ENCODE data around the gene KRTAP10-5.
"Not testable (repeated sequence)": the region's sequence is repeated elsewhere in the genome, so short reads cannot be mapped to it uniquely, and the experiment has no call there.

Gene KRTAP10-5

DNA sequence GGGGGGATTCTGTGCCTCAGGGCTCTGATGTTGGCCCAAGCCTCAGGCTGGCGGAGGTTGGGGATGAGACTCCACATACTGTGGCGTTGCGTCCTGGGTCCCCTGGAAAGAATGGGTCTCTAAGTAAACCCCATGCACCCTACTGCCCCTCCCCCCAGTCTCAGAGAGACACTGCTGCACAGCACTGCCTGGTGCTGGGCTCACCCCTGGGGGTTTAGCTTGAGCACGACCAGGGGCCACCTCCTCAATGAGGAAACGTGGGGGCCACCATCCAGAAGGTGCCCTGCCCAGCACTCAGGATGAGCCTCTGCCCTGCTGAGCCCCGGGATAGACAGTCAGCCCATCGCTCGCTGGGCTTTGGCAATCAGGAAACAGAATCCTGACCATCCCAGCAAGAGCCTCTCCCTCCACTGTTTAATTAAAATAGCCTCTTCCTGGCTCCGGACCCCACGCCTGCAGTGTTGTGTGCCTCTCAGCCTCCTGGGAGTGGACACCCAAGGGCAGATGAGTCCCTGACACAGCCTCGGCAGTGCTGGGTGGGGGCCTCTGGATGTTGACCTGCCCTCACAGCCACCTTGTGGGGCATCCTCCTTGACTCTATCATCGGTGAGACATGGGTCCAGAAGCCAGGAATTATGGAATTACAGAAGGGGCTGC, 10.4 kb downstream of the KRTAP10-5 start:
- DNase-seq: no peak

DNA sequence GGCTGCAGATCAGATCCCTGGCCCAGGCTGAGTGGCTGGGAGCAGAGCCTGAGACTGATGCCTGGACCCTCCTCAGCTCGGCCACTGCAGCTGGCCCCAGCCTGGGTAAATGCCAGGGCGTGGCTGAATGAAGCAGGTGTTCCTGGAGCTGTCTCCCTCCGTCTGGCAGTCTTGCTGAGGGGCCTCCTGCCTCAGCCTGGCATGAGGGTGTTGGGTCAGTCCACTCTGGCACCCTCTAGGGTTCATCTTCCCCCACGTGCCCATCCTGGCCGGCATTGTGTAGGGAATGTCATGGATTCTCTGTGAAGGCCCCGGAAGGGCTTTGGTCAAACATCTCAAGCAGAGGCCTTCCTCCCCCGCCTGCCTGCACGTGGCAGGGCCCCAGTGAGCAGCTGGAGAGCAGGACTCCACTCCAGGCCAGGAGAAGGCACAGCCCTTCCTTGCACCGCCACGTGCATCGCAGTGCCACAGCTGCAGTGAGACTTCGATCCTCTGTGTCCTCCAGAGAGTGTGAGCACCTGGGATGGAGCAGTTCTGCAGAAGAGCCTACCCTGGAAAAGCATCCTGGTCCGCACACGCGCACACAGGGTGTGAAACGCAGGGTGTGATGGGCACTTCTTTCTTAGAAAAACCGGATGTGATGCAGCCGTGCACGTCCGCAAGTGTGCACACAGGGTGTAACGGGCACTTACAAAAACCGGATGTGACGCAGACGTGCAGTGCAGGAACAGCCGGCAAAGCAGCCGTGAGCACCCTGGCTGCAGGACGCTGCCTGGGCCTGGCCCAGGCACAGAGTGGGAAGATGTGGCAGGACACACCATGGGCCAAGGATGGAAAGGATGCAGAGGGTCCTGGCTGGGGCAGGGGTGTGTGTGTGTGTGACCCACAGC, 11.5 kb downstream of the KRTAP10-5 start:
- no peak for DNase-seq

- no peak for DNase-seq
These were observed 12.1 kb downstream of the KRTAP10-5 start for GRCh38 chr21:44568261-44568660.

GRCh38 chr21:44567481-44568171, 12.8 kb downstream of the KRTAP10-5 start:
- no peak for DNase-seq

DNA sequence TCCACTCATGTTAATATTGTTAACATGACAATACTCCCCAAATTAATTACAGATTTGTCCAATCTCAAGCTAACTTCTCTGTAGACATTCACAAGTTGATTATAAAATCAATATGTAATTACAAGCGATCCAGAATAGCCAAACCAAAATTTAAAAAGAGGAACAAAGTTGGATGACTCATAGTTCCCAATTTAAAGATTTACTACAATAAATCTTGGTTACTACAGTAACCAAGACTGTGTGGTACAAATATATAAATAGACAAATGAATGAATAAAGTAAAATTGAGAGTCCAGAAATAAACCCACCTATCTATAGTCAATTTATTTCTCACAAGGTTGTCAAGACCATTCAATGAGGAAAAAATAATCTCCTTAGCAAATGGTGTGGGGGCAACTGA, 14.0 kb downstream of the KRTAP10-5 start:
- no peak for DNase-seq

DNA sequence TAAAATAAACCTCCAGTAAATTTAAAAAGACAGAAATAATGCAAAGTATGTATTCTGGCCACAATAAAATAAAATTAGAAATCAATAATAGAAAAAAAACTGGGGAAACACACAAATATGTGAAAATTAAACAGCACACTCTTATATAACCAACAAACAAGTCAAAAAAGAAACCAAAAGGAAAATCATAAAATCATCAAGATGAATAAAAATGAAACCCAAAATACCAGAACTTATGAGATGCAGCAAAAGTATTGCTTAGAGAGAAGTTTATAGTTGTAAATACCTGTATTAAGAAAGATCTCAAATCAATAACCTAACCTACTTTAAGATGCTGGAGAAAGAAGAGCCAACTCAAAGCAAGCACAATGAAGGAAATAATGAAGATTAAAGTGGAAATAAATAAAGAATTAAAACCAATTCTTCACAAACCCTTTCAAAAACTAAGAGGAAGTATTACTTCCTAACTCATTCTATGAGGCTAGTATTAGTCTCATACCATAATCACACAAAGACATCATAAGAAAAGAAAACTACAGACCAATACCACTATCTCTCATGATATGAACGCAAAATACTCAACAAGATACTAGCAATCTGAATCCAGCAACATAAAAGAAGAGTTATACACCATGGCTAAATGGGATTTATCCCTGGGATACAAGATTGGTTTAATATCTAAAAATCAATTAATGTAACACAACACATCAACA, 15.4 kb downstream of the KRTAP10-5 start:
- no peak for DNase-seq

- DNase-seq: no peak
These were observed 16.3 kb downstream of the KRTAP10-5 start for GRCh38 chr21:44564099-44564498.

GRCh38 chr21:44558695-44559094, 21.7 kb downstream of the KRTAP10-5 start, which contains the start of gene KRTAP10-3:
Gene KRTAP10-3 (minus strand): TSS chr21:44558795. CDS start chr21:44558715, 80 bp downstream.
- DNase-seq: no peak

GRCh38 chr21:44558329-44558675, 22.1 kb downstream of the KRTAP10-5 start:
- not testable (repeated sequence) for DNase-seq

DNA sequence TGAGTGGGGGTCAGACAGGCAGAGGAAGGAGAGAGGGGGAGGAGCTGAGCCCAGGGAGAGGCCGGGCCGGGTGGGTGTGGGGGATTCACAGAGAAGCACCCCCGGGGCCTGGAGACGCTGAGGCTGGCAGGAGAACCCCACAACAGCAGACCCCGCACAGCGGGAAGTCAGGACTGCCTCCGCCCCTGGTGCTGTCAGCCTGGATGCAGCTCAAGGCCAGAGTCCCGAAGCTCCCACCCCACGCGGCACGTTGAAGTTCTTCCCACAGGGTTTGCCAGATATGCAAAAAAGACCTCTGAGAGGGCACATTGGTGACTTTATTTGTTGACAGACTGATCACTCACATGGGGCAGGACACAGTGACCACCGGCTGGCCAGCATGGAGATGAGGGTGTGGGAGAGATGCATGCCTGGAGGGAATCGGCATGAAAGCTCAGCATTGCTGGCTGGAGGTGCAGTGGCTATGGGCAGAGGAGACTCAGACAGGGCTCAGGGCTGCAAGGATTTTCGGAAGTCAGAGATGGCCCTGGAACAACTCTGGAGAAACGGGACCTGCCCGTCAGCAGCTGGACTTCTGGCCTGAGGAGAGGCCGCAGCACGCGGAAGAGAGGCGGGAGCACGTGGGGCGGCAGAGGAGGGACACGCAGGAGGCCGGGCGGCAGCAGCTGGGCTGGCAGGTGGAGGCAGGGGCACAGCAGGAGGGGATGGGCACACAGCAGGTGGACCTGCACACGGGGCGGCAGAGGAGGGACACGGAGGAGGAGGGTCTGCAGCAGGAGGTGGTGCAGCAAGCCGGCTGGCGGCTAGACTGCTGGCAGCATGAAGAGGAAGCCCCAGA, 22.7 kb downstream of the KRTAP10-5 start:
- DNase-seq: no peak

- no peak for DNase-seq
These were observed 23.5 kb downstream of the KRTAP10-5 start for GRCh38 chr21:44556879-44557278.

- no peak for DNase-seq
These were observed 25.1 kb downstream of the KRTAP10-5 start for GRCh38 chr21:44555200-44555875.

DNA sequence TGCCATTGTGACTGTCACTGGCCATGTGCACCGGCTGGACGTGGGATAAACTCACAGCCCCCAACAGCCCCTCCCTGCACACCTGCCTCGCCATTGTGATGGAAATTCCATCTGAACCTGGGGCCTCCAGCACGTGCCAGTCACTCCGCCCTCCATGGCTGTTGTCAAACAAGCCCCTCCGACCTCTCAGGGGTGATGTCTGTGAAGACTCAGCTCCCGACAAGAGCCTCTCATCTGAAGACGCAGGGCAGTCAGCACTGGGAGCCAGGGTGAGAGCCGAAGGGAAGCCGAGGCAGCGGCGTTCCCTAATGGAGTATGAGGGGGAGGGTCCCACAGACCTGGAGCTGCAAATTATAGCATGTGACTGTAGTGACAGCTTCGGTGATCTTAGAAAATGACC, 27.7 kb downstream of the KRTAP10-5 start:
- DNase-seq: no peak

DNA sequence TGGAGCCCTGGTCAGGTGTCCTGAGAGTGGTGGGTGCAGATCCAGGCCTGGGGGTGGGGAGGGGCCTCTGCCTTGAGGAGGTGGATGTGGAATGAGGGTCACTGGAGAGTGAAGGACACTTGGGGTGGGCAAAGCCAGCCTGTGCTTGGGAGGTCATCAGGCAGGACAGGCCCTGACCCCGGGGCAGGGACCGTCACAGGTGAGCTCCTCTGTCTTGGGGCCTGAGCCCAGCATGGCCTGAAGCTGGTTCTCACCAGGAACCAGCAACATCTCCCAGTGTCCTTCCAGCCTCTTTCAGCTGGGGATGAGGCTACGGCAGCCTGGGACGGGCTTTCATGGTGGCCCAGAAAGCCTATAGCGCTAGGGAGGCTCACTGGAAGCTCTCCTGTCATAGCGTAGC, 28.3 kb downstream of the KRTAP10-5 start:
- no peak for DNase-seq

- DNase-seq: no peak
These were observed 29.0 kb downstream of the KRTAP10-5 start, which contains the start of gene KRTAP10-2 for GRCh38 chr21:44551340-44551961. Gene KRTAP10-2 (minus strand): TSS chr21:44551505. CDS start chr21:44551458, 47 bp downstream.

DNA sequence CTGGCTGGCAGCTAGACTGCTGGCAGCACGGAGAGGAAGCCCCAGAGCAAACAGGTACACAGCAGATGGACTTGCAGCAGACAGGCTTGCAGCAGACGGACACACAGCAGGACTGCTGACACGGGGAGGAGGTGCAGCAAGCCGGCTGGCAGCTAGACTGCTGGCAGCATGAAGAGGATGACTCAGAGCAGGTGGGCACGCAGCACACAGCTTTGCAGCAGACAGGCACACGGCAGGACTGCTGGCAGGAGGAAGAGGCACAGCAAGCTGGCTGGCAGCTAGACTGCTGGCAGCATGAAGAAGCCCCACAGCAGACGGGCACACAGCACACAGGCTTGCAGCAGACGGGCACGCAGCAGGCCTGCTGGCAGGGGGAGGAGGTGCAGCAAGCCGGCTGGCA, 29.6 kb downstream of the KRTAP10-5 start:
- DNase-seq: no peak

DNA sequence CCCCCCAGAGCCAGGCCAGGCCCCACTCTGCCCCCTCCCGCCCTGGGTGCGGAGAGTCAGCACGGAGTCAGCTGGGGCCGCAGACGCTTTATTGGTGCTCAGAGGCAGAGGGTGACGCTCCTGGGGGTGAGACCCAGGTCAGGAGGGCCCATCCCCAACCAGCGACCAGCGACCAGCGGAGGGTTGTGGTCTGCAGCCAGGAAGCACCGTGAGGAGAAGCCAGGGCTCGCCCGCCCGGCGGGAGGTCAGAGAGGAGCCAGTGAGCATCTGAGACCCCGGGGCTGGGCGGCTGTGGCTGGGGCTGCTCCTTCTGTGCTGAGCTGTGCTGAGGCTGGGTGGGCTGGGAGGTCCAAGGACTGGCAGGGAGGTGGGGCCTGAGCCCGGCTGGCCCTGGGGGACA, 30.1 kb downstream of the KRTAP10-5 start:
- not testable (repeated sequence) for DNase-seq

GRCh38 chr21:44549525-44550211, 30.7 kb downstream of the KRTAP10-5 start:
- DNase-seq: no peak

GRCh38 chr21:44548922-44549321, 31.5 kb downstream of the KRTAP10-5 start:
- DNase-seq: no peak

DNA sequence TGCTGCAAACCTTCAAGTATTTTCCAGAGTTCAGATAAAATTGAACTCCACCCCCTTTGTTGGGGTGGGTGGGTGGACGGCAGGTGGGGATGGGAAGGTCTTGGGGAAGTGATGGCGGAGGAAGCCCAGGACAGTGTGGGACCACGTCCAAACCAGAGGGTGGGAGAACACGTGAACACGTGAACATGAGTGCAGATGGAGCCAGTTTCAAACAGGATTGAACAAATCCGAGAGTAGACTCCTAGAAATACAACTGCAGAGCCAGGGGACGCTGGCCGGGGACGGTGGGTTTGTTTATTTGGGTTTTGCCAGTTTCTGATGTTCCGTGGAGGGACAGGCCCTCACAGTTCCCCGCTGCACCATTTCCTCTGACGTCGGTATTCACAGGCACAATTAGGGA, 32.0 kb downstream of the KRTAP10-5 start:
- DNase-seq: no peak
